Activated naive CD4-positive, alpha-beta T cell treated with anti-CD3 and anti-CD28 coated beads for 36 hours (primary cell): ENCODE data around the gene SORBS1. TPM values are rescaled to one million over a fixed set of nuclear protein-coding genes. Genes with fewer than 3 reads are reported as not detected.

Source experiments
- CTCF ChIA-PET: fragments of 350-600 bp; sonication (Branson Sonifier 250); formaldehyde crosslinking; loops from one replicate; lab custom pipeline; 2021; ENCODE audit warnings: antibody characterized with exemption; lab: Charles Lee
- DNase-seq: peaks from one replicate; pipeline ENCODE4 v3.0.0-alpha.2; 2020
- H3K27ac Mint-ChIP-seq: one replicate; pipeline ENCODE4 v1.8.0; 2021; ENCODE audit warnings: mild to moderate bottlenecking, mixed read lengths
- H3K27me3 Mint-ChIP-seq: one replicate; pipeline ENCODE4 v1.8.0; 2021; ENCODE audit warnings: low read depth, mixed read lengths
- H3K36me3 Mint-ChIP-seq: one replicate; pipeline ENCODE4 v1.8.0; 2021; ENCODE audit warnings: low read depth, mixed read lengths
- H3K4me1 Mint-ChIP-seq: one replicate; pipeline ENCODE4 v1.8.0; 2021; ENCODE audit warnings: low read depth, mixed read lengths
- H3K4me3 Mint-ChIP-seq: one replicate; pipeline ENCODE4 v1.8.0; 2021; ENCODE audit warnings: mild to moderate bottlenecking, moderate library complexity, mixed read lengths
- H3K9me3 Mint-ChIP-seq: one replicate; pipeline ENCODE4 v1.8.0; 2021; ENCODE audit warnings: mixed read lengths
- intact Hi-C: fragments of 100-400 bp; cut with micrococcal nuclease; formaldehyde crosslinking; loops from one replicate; pipeline ENCODE4 v1.15.1; 2023
- total RNA-seq, 2 experiments: library from RNA; stranded (reverse); gene quantifications; one replicate each; pipeline ENCODE4 v1.2.3, GENCODE V29; 2021

Gene SORBS1
- total RNA-seq, 2 experiments from 2014 or later = 0.77 to 0.93 TPM

DNA sequence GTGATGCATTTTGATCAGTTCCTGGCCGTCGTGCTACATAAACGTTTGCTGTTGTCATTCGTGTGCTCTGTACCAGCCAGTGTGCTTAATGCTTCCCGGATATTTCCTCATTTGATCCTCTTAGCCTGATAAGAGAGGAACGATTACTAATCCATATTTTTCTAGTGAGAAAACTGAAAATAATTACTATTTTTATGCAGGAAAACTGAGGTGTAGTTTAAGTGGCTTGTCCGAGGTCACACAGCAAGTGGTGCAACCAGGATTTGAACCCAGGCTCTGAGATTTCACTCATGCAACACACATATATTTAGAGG lies 650 bp upstream of the SORBS1 start:
- peaks cover 9% of the 10 kb centered on the region for H3K4me1 Mint-ChIP-seq
- no peak for DNase-seq
- peaks cover 14% of the 10 kb centered on the region for H3K27me3 Mint-ChIP-seq
- H3K4me3 Mint-ChIP-seq = peak overlapping the region; percentile 74
- no peaks in the 10 kb centered on the region for H3K9me3 Mint-ChIP-seq
- CTCF ChIA-PET = no interaction called here
- intact Hi-C loops = loop anchor here (1.0 kb wide), 2 partner anchors 94 to 132 kb away; partner anchors contain the start of gene ALDH18A1
- no peaks in the 10 kb centered on the region for H3K36me3 Mint-ChIP-seq
- no peak overlapping the region for H3K27ac Mint-ChIP-seq

- Mint-ChIP-seq H3K4me1 (peaks cover 9% of the 10 kb centered on the region), H3K27ac (no peak overlapping the region), H3K36me3 (no peaks in the 10 kb centered on the region), H3K4me3 (peak overlapping the region; percentile 92), H3K27me3 (peaks cover 14% of the 10 kb centered on the region), H3K9me3 (no peaks in the 10 kb centered on the region)
- peak; percentile 50 for DNase-seq
- intact Hi-C loops = loop anchor here (1.0 kb wide), 2 partner anchors 96 to 134 kb away; partner anchors contain the start of gene ALDH18A1
- CTCF ChIA-PET = no interaction called here
Measured at GRCh38 chr10:95560278-95561176, 644 bp downstream of the SORBS1 start.

GRCh38 chr10:95559896-95560277 lies 1.3 kb downstream of the SORBS1 start:
- CTCF ChIA-PET = no interaction called here
- H3K4me3 Mint-ChIP-seq = peak overlapping the region; percentile 92
- H3K27me3 Mint-ChIP-seq = peaks cover 14% of the 10 kb centered on the region
- no peak overlapping the region for H3K27ac Mint-ChIP-seq
- H3K9me3 Mint-ChIP-seq = no peaks in the 10 kb centered on the region
- no peak for DNase-seq
- peaks cover 9% of the 10 kb centered on the region for H3K4me1 Mint-ChIP-seq
- intact Hi-C loops = no loop called here
- no peaks in the 10 kb centered on the region for H3K36me3 Mint-ChIP-seq

DNA sequence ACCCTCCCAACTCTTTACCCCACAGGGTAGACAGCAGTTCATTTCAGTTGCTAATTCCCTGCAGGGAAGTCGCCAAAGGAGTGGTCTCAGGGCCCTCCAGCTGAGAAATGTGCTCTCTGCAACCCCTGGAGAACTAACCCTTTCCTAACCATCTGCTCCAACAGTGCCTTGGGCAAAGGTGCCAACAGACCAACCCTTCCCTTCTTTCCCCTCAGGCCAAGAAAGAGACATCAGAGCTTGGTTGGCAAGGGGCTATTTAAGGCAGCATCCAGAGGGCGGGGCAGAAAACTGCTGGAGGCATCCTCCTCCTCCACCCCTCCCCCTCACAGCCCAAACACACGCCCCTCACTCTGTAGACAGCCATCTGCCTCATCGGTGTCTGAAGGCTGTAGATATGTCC lies 1.7 kb downstream of the SORBS1 start:
- CTCF ChIA-PET = interaction anchor here (1.6 kb wide), 1 partner anchor 128 kb away, joined by 6 read pairs; no protein-coding TSS in a partner anchor
- intact Hi-C loops = no loop called here
- H3K4me1 Mint-ChIP-seq = peaks cover 9% of the 10 kb centered on the region
- H3K27me3 Mint-ChIP-seq = peaks cover 14% of the 10 kb centered on the region
- H3K36me3 Mint-ChIP-seq = no peaks in the 10 kb centered on the region
- no peak overlapping the region for H3K27ac Mint-ChIP-seq
- no peak for DNase-seq
- no peaks in the 10 kb centered on the region for H3K9me3 Mint-ChIP-seq
- peak overlapping the region; percentile 23 for H3K4me3 Mint-ChIP-seq

- intact Hi-C loops = no loop called here
- Mint-ChIP-seq H3K27ac (peak overlapping the region; percentile 36), H3K4me1 (peaks cover 9% of the 10 kb centered on the region), H3K27me3 (peaks cover 14% of the 10 kb centered on the region), H3K9me3 (no peaks in the 10 kb centered on the region), H3K4me3 (no peak overlapping the region), H3K36me3 (no peaks in the 10 kb centered on the region)
- CTCF ChIA-PET = interaction anchor here (0.6 to 1.6 kb wide), 3 partner anchors 17 to 781 kb away, joined by 3 to 6 read pairs (median 3); no protein-coding TSS in a partner anchor
- DNase-seq = no peak
Measured at GRCh38 chr10:95558593-95559320, 2.4 kb downstream of the SORBS1 start.

DNA sequence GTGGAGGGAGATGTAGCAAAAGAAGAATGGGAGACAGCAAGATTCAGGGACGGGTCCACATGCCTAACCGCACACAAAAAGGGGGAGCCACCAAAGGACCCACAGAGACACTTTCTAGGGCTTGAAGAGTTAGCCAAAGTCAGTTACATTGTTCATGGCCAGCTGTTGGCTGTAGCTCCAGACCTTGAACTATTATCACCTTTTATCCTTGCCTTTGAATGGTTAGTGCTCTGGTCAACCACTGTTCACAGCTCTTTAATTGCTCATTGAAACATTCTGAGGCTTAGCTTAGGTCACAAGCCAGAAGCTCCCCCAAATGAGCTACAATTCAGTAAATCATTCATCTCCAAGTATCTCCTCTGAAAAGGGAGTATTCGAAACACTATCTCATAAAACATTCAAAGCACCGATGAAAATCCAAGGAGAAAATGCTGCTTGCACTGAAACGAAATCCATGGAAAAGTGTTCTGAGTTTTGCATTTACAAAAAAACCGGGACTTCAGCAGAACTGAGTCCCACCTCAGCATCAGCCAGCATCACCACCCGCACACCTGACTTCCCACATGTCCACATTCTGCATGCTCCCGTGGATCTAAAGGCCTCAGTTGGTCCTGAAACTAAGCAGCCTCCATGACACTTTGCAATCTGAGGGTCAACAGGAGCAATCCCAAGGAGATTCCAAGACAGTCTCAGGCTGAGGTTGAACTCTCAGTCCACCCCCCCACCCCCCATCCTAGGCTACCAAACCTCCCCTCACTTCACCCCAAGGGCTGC lies 4.0 kb downstream of the SORBS1 start:
- Mint-ChIP-seq H3K9me3 (peaks cover 3% of the 10 kb centered on the region), H3K36me3 (peaks cover 2% of the 10 kb centered on the region), H3K4me1 (peaks cover 9% of the 10 kb centered on the region), H3K27me3 (peaks cover 14% of the 10 kb centered on the region), H3K4me3 (no peak overlapping the region), H3K27ac (no peak overlapping the region)
- intact Hi-C loops = no loop called here
- CTCF ChIA-PET = interaction anchor here (0.6 kb wide), 1 partner anchor 110 kb away, joined by 3 read pairs; no protein-coding TSS in a partner anchor
- no peak for DNase-seq

DNA sequence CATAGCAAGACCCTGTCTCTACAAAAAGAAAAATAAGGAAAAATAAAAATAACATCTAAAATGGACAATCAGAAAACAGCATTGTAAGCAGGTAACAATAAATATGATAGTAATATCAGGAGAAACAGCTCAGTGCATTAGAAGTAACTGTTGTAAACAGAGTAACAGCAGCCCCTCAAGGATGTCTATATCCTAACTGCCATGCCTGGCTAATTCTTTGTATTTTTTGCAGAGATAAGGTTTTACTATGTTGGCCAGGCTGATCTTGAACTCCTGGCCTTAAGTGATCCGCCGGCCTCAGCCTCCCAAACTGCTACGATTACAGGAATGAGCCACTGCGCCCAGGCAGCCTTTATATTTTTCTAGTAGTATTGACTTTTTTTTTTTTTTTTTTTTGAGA lies 7.5 kb downstream of the SORBS1 start:
- CTCF ChIA-PET = no interaction called here
- peaks cover 9% of the 10 kb centered on the region for H3K27me3 Mint-ChIP-seq
- H3K9me3 Mint-ChIP-seq = peaks cover 3% of the 10 kb centered on the region
- no peak overlapping the region for H3K4me3 Mint-ChIP-seq
- H3K4me1 Mint-ChIP-seq = no peaks in the 10 kb centered on the region
- DNase-seq = no peak
- intact Hi-C loops = no loop called here
- H3K36me3 Mint-ChIP-seq = peaks cover 2% of the 10 kb centered on the region
- no peak overlapping the region for H3K27ac Mint-ChIP-seq

- no peaks in the 10 kb centered on the region for H3K4me1 Mint-ChIP-seq
- H3K4me3 Mint-ChIP-seq = no peak overlapping the region
- peaks cover 4% of the 10 kb centered on the region for H3K27me3 Mint-ChIP-seq
- intact Hi-C loops = no loop called here
- H3K36me3 Mint-ChIP-seq = peaks cover 2% of the 10 kb centered on the region
- peaks cover 3% of the 10 kb centered on the region for H3K9me3 Mint-ChIP-seq
- DNase-seq = no peak
- CTCF ChIA-PET = interaction anchor here (0.6 kb wide), 1 partner anchor 176 kb away, joined by 6 read pairs; no protein-coding TSS in a partner anchor
- H3K27ac Mint-ChIP-seq = no peak overlapping the region
Measured at GRCh38 chr10:95552679-95553342, 8.4 kb downstream of the SORBS1 start.

- H3K9me3 Mint-ChIP-seq = peaks cover 3% of the 10 kb centered on the region
- CTCF ChIA-PET = no interaction called here
- H3K27ac Mint-ChIP-seq = no peak overlapping the region
- no peak for DNase-seq
- peaks cover 2% of the 10 kb centered on the region for H3K36me3 Mint-ChIP-seq
- H3K27me3 Mint-ChIP-seq = peaks cover 4% of the 10 kb centered on the region
- no peaks in the 10 kb centered on the region for H3K4me1 Mint-ChIP-seq
- H3K4me3 Mint-ChIP-seq = no peak overlapping the region
- intact Hi-C loops = no loop called here
Measured at GRCh38 chr10:95550073-95550672, 11.0 kb downstream of the SORBS1 start.

- no peak for DNase-seq
- intact Hi-C loops = no loop called here
- Mint-ChIP-seq H3K27me3 (peaks cover 4% of the 10 kb centered on the region), H3K27ac (no peak overlapping the region), H3K4me1 (no peaks in the 10 kb centered on the region), H3K4me3 (no peak overlapping the region), H3K36me3 (peaks cover 2% of the 10 kb centered on the region), H3K9me3 (no peaks in the 10 kb centered on the region)
- CTCF ChIA-PET = no interaction called here
Measured at GRCh38 chr10:95547791-95548435, 13.3 kb downstream of the SORBS1 start.

DNA sequence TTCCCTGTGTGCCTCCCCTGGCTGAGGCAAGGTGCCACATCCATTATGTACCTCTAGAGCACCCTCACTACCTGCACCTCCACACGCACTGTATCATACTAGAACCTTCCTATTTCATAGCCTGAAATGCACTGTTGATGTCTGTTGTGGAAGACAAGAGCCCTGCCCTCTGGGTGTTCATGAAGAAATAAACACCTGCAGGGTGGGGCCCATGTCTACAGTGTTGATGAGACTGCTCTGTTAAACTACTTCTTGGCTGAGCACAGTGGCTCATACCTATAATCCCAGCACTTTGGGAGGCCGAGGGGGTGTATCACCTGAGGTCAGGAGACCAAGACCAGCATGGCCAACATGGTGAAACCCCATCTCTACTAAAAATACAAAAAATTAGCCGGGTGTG lies 14.0 kb downstream of the SORBS1 start:
- intact Hi-C loops = no loop called here
- Mint-ChIP-seq H3K9me3 (no peaks in the 10 kb centered on the region), H3K4me3 (no peak overlapping the region), H3K36me3 (no peaks in the 10 kb centered on the region), H3K4me1 (no peaks in the 10 kb centered on the region), H3K27me3 (peaks cover 4% of the 10 kb centered on the region), H3K27ac (no peak overlapping the region)
- DNase-seq = no peak
- CTCF ChIA-PET = no interaction called here
